ENCODE results near the gene SLC6A8. TPM values are rescaled to one million over a fixed set of nuclear protein-coding genes. Genes with fewer than 3 reads are reported as not detected.

The SLC6A8 gene
- total RNA-seq, 2 experiments from 2014 or later: not detected

- H3K36me3 ChIP-seq (ENCODE audit: insufficient read depth, low read length): no peaks in the 10 kb centered on the region
- H3K9me2 ChIP-seq (ENCODE audit: insufficient read depth, low read length): no peaks in the 10 kb centered on the region
- H2AFZ ChIP-seq (ENCODE audit: low read length): no peak overlapping the region
- DNase-seq (ENCODE audit: low spot score): no peak
- intact Hi-C loops (cut with micrococcal nuclease; ENCODE audit: unreplicated experiment): no loop called here
- no peaks in the 10 kb centered on the region for H3K79me2 ChIP-seq (ENCODE audit: insufficient read depth, low read depth, low read length)
- TF ChIP-seq CTCF (conservative IDR thresholded peaks at IDR 0.05; ENCODE audit: low read length) (no peak), EZH2phosphoT487 (IDR thresholded peaks at IDR 0.05; ENCODE audit: borderline replicate concordance, low read depth, low read length) (no peak)
- CTCF ChIA-PET (ENCODE audit: unreplicated experiment): interaction anchor here (0.6 kb wide), 1 partner anchor 33 kb away, joined by 5 read pairs; no protein-coding TSS in a partner anchor
- no peaks in the 10 kb centered on the region for H4K20me1 ChIP-seq (ENCODE audit: insufficient read depth, low read length)
- no peaks in the 10 kb centered on the region for H3K4me1 ChIP-seq (ENCODE audit: insufficient read depth, low read length, poor library complexity, severe bottlenecking)
- POLR2A ChIA-PET: no interaction called here
- H3K9me3 ChIP-seq (ENCODE audit: low read length): no peaks in the 10 kb centered on the region
- no peak overlapping the region for H3K4me2 ChIP-seq (ENCODE audit: low read length)
- no TSS peak for BruUV-seq (replicated peaks)
- H3K27ac ChIP-seq (ENCODE audit: low read depth, low read length, poor library complexity, severe bottlenecking): no peak overlapping the region
- H3K4me3 ChIP-seq (ENCODE audit: low read depth, low read length, poor library complexity, severe bottlenecking): no peak overlapping the region
Measured at GRCh38 chrX:153665726-153666306, 21.9 kb upstream of the SLC6A8 start.

- TF ChIP-seq EZH2phosphoT487 (IDR thresholded peaks at IDR 0.05; ENCODE audit: borderline replicate concordance, low read depth, low read length) (no peak), CTCF (conservative IDR thresholded peaks at IDR 0.05; ENCODE audit: low read length) (no peak)
- Histone ChIP-seq H3K36me3 (ENCODE audit: insufficient read depth, low read length) (no peaks in the 10 kb centered on the region), H3K4me2 (ENCODE audit: low read length) (no peak overlapping the region; the same call in 1 of the 2 replicates), H3K4me3 (ENCODE audit: low read depth, low read length, poor library complexity, severe bottlenecking) (no peak overlapping the region), H3K4me1 (ENCODE audit: insufficient read depth, low read length, poor library complexity, severe bottlenecking) (no peaks in the 10 kb centered on the region), H3K9me3 (ENCODE audit: low read length) (no peaks in the 10 kb centered on the region), H3K27ac (ENCODE audit: low read depth, low read length, poor library complexity, severe bottlenecking) (no peak overlapping the region), H3K9me2 (ENCODE audit: insufficient read depth, low read length) (no peaks in the 10 kb centered on the region), H2AFZ (ENCODE audit: low read length) (no peak overlapping the region), H4K20me1 (ENCODE audit: insufficient read depth, low read length) (no peaks in the 10 kb centered on the region), H3K79me2 (ENCODE audit: insufficient read depth, low read depth, low read length) (no peaks in the 10 kb centered on the region)
- ChIA-PET POLR2A (no interaction called here), CTCF (ENCODE audit: unreplicated experiment) (interaction anchor here (0.6 to 0.7 kb wide), 2 partner anchors 9 to 128 kb away, joined by 3 to 4 read pairs; no protein-coding TSS in a partner anchor)
- BruUV-seq (replicated peaks): no TSS peak
- intact Hi-C loops (cut with micrococcal nuclease; ENCODE audit: unreplicated experiment): no loop called here
- no peak for DNase-seq (ENCODE audit: low spot score)
Measured at GRCh38 chrX:153667281-153667955, 20.3 kb upstream of the SLC6A8 start.

GRCh38 chrX:153667956-153668396 lies 19.8 kb upstream of the SLC6A8 start:
- Histone ChIP-seq H3K4me3 (ENCODE audit: low read depth, low read length, poor library complexity, severe bottlenecking) (no peak overlapping the region), H3K36me3 (ENCODE audit: insufficient read depth, low read length) (no peaks in the 10 kb centered on the region), H3K9me3 (ENCODE audit: low read length) (no peaks in the 10 kb centered on the region), H3K4me2 (ENCODE audit: low read length) (no peak overlapping the region; the same call in 1 of the 2 replicates), H4K20me1 (ENCODE audit: insufficient read depth, low read length) (no peaks in the 10 kb centered on the region), H3K27ac (ENCODE audit: low read depth, low read length, poor library complexity, severe bottlenecking) (no peak overlapping the region), H3K79me2 (ENCODE audit: insufficient read depth, low read depth, low read length) (no peaks in the 10 kb centered on the region), H3K9me2 (ENCODE audit: insufficient read depth, low read length) (no peaks in the 10 kb centered on the region), H3K4me1 (ENCODE audit: insufficient read depth, low read length, poor library complexity, severe bottlenecking) (no peaks in the 10 kb centered on the region), H2AFZ (ENCODE audit: low read length) (no peak overlapping the region)
- intact Hi-C loops (cut with micrococcal nuclease; ENCODE audit: unreplicated experiment): loop anchor here (1.0 kb wide), 1 partner anchor 113 kb away; no protein-coding TSS in a partner anchor
- peak; percentile 82 for TF ChIP-seq CTCF (conservative IDR thresholded peaks at IDR 0.05; ENCODE audit: low read length)
- TF ChIP-seq EZH2phosphoT487 (IDR thresholded peaks at IDR 0.05; ENCODE audit: borderline replicate concordance, low read depth, low read length): no peak
- ChIA-PET CTCF (ENCODE audit: unreplicated experiment) (interaction anchor here (0.7 kb wide), 1 partner anchor 129 kb away, joined by 3 read pairs; no protein-coding TSS in a partner anchor), POLR2A (no interaction called here)
- no TSS peak for BruUV-seq (replicated peaks)
- DNase-seq (ENCODE audit: low spot score): peak; percentile 56
